GM18505 (cell line): Measurements from ENCODE around the gene FLVCR2.
A peak's percentile ranks its signal among the peaks of the same experiment; 100 is the strongest.

Source experiments
- ATAC-seq: cut with Tn5 transposase; IDR thresholded peaks from one replicate; pipeline ENCODE4 v1.9.1; 2021; ENCODE audit not compliant: unreplicated experiment
- POLR2A ChIP-seq: IDR thresholded peaks from 4 replicates; pipeline ENCODE4 v1.6.1; 2011; ENCODE audit warnings: borderline replicate concordance; ENCODE audit not compliant: insufficient read depth, insufficient read length; ENCODE audit errors: extremely low read depth

The FLVCR2 gene

GRCh38 chr14:75566321-75566720 lies 12.1 kb upstream of the FLVCR2 start:
- TF ChIP-seq POLR2A, result no peak
- ATAC-seq, result no peak

GRCh38 chr14:75566752-75567151 lies 11.7 kb upstream of the FLVCR2 start:
- no peak for TF ChIP-seq POLR2A
- no peak for ATAC-seq

GRCh38 chr14:75568140-75568539 lies 10.3 kb upstream of the FLVCR2 start:
- no peak for TF ChIP-seq POLR2A
- no peak for ATAC-seq

GRCh38 chr14:75568791-75569190 lies 9.6 kb upstream of the FLVCR2 start:
- no peak for TF ChIP-seq POLR2A
- ATAC-seq, result no peak

GRCh38 chr14:75570797-75571196 lies 7.6 kb upstream of the FLVCR2 start:
- TF ChIP-seq POLR2A, result no peak
- ATAC-seq, result no peak

- ATAC-seq, result no peak
Observed at GRCh38 chr14:75572104-75572503, 6.3 kb upstream of the FLVCR2 start.

GRCh38 chr14:75577090-75577489 lies 1.3 kb upstream of the FLVCR2 start:
- no peak for TF ChIP-seq POLR2A
- ATAC-seq, result no peak

More at GRCh38 chr14:75572104-75572503, 6.3 kb upstream of the FLVCR2 start:
- no peak for TF ChIP-seq POLR2A

GRCh38 chr14:75577729-75578101 lies 705 bp upstream of the FLVCR2 start:
- peak; percentile 66 for ATAC-seq
- TF ChIP-seq POLR2A, result peak; percentile 27

- ATAC-seq, result peak; percentile 7
- no peak for TF ChIP-seq POLR2A
Observed at GRCh38 chr14:75578786-75579337, 442 bp downstream of the FLVCR2 start.

- TF ChIP-seq POLR2A, result no peak
- no peak for ATAC-seq
Observed at GRCh38 chr14:75579338-75579864, 981 bp downstream of the FLVCR2 start.

GRCh38 chr14:75579882-75580281 lies 1.5 kb downstream of the FLVCR2 start:
- ATAC-seq, result no peak
- no peak for TF ChIP-seq POLR2A

GRCh38 chr14:75587388-75587787 lies 9.0 kb downstream of the FLVCR2 start:
- TF ChIP-seq POLR2A, result no peak
- ATAC-seq, result no peak

GRCh38 chr14:75589931-75590330 lies 11.5 kb downstream of the FLVCR2 start:
- no peak for ATAC-seq
- no peak for TF ChIP-seq POLR2A

- ATAC-seq, result no peak
- no peak for TF ChIP-seq POLR2A
Observed at GRCh38 chr14:75591331-75591946, 13.0 kb downstream of the FLVCR2 start.
